CD14-positive monocyte (primary cell): Measurements from ENCODE around the gene PLD1. TPM values are rescaled to one million over a fixed set of nuclear protein-coding genes. Genes with fewer than 3 reads are reported as not detected.

Experiments used
- DNase-seq, 3 donors: peaks; one replicate each; pipeline ENCODE4 v3.0.0-alpha.2; 2011 to 2022
- H2AFZ ChIP-seq: 2 replicates; pipeline ENCODE4 v1.6.0; 2012; ENCODE audit warnings: mild to moderate bottlenecking, low read depth, low read length, inconsistent platforms; ENCODE audit not compliant: insufficient read depth, poor library complexity, severe bottlenecking
- H3K27ac ChIP-seq, 2 donors: 1 replicate in 1 of 2; 2 replicates in 1 of 2; pipeline ENCODE4 v1.5.1; 2012 to 2013; ENCODE audit warnings: low read length in 2 of 2, control low read depth in 1 of 2, inconsistent platforms in 1 of 2, low read depth in 1 of 2, mild to moderate bottlenecking in 1 of 2
- H3K27me3 ChIP-seq, 2 donors: one replicate each; pipeline versions ENCODE4 v1.6.0 to v1.6.1; 2011 to 2013; ENCODE audit warnings: low read length in 2 of 2; ENCODE audit not compliant: control insufficient read depth in 2 of 2, insufficient read depth in 2 of 2
- H3K36me3 ChIP-seq, 2 donors: replicated peaks in 1 of 2; 1 replicate in 1 of 2; 2 replicates in 1 of 2; pipeline versions ENCODE4 v1.5.1 to v1.6.1; 2012 to 2013; ENCODE audit warnings: low read length in 2 of 2, control low read depth in 1 of 2, inconsistent platforms in 1 of 2, mild to moderate bottlenecking in 1 of 2; ENCODE audit not compliant: insufficient read depth in 2 of 2, control insufficient read depth in 1 of 2
- H3K4me1 ChIP-seq, 2 donors: 1 replicate in 1 of 2; 2 replicates in 1 of 2; pipeline versions ENCODE4 v1.5.1 to v1.6.1; 2012 to 2013; ENCODE audit warnings: low read length in 2 of 2, control low read depth in 1 of 2, inconsistent platforms in 1 of 2, mild to moderate bottlenecking in 1 of 2, moderate library complexity in 1 of 2; ENCODE audit not compliant: insufficient read depth in 2 of 2, control insufficient read depth in 1 of 2
- H3K4me2 ChIP-seq: replicated peaks from 2 replicates; pipeline ENCODE3; 2012; ENCODE audit warnings: low read length, moderate library complexity, mild to moderate bottlenecking; ENCODE audit not compliant: poor library complexity, severe bottlenecking; ENCODE audit errors: extremely low read depth
- H3K4me3 ChIP-seq, 3 experiments: fragments of 200-600 bp in 1 of 3; sonication (generic) in 1 of 3; replicated peaks in 1 of 3; 1 replicate in 2 of 3; 2 replicates in 1 of 3; pipeline ENCODE4 v1.5.1; 2011 to 2013; ENCODE audit warnings: low read length in 3 of 3, mild to moderate bottlenecking in 3 of 3, control low read depth in 2 of 3, low read depth in 2 of 3, inconsistent platforms in 1 of 3, moderate library complexity in 1 of 3
- H3K79me2 ChIP-seq: 2 replicates; pipeline ENCODE4 v1.6.0; 2012; ENCODE audit warnings: mild to moderate bottlenecking, control low read depth, inconsistent platforms, low read length, moderate library complexity; ENCODE audit not compliant: insufficient read depth
- H3K9ac ChIP-seq: 2 replicates; pipeline ENCODE4 v1.6.0; 2017; ENCODE audit warnings: low read length, mild to moderate bottlenecking; ENCODE audit not compliant: insufficient read depth, poor library complexity, severe bottlenecking
- H3K9me3 ChIP-seq, 2 donors: replicated peaks in 1 of 2; 1 replicate in 1 of 2; 2 replicates in 1 of 2; pipeline versions ENCODE4 v1.5.1 to v1.6.1; 2012 to 2013; ENCODE audit warnings: low read length in 2 of 2, control low read depth in 1 of 2; ENCODE audit not compliant: control insufficient read depth in 1 of 2, insufficient read depth in 1 of 2
- H4K20me1 ChIP-seq: 2 replicates; pipeline ENCODE4 v1.6.0; 2012; ENCODE audit warnings: mild to moderate bottlenecking, low read length, control low read depth, moderate library complexity; ENCODE audit not compliant: insufficient read depth
- H3K27ac Mint-ChIP-seq, 7 donors: one replicate each; pipeline ENCODE4 v1.8.0; 2020; ENCODE audit warnings: mild to moderate bottlenecking in 7 of 7, mixed read lengths in 7 of 7, moderate library complexity in 6 of 7, inconsistent platforms in 2 of 7
- H3K27me3 Mint-ChIP-seq, 3 donors: one replicate each; pipeline ENCODE4 v1.8.0; 2021 to 2022; ENCODE audit warnings: low read depth in 3 of 3, mild to moderate bottlenecking in 3 of 3, mixed read lengths in 3 of 3, moderate library complexity in 3 of 3, inconsistent platforms in 1 of 3
- H3K36me3 Mint-ChIP-seq, 2 donors: one replicate each; pipeline ENCODE4 v1.8.0; 2020; ENCODE audit warnings: mixed read lengths in 2 of 2, inconsistent platforms in 1 of 2, mild to moderate bottlenecking in 1 of 2
- H3K4me1 Mint-ChIP-seq: one replicate; pipeline ENCODE4 v1.8.0; 2020; ENCODE audit warnings: mild to moderate bottlenecking, mixed read lengths
- H3K4me3 Mint-ChIP-seq, 2 donors: one replicate each; pipeline ENCODE4 v1.8.0; 2020; ENCODE audit warnings: mild to moderate bottlenecking in 2 of 2, mixed read lengths in 2 of 2, moderate library complexity in 1 of 2
- H3K9me3 Mint-ChIP-seq, 7 donors: one replicate each; pipeline ENCODE4 v1.8.0; 2020 to 2022; ENCODE audit warnings: mixed read lengths in 7 of 7, mild to moderate bottlenecking in 6 of 7, moderate library complexity in 6 of 7, inconsistent platforms in 2 of 7
- WGBS: methylation state at CpG from one replicate; pipeline ENCODE4 v1.1.5; 2013; ENCODE audit warnings: missing lambda C conversion rate; ENCODE audit not compliant: insufficient coverage; 5-methylcytosine and 5-hydroxymethylcytosine counted together
- intact Hi-C, 2 donors: fragments of 100-400 bp; cut with micrococcal nuclease; formaldehyde crosslinking; loops; one replicate each; pipeline versions ENCODE4 v1.15.0 to v1.15.1; 2023
- polyA plus RNA-seq, 3 donors: library from polyadenylated mRNA; depleted of rRNA in 1 of 3; unstranded in 2 of 3; stranded (reverse) in 1 of 3; fragments of 300-500 nt in 2 of 3; fragments of >200 nt in 1 of 3; fragmentation: Illumina TruSeq in 2 of 3; gene quantifications; 1 replicate in 2 of 3; 2 replicates in 1 of 3; pipeline ENCODE4 v1.2.3, GENCODE V29; 2012 to 2021
- TF ChIP-seq, protein P1 (sequence below): fragments of 200-600 bp; IDR thresholded peaks from one replicate; pipeline ENCODE4 v1.8.0; 2022; ENCODE audit warnings: antibody characterized with exemption, mild to moderate bottlenecking

Gene PLD1
- polyA plus RNA-seq, 3 donors = 5.1 to 7.9 (median 5.8) TPM

GRCh38 chr3:171586274-171586673 is 224.0 kb downstream of the PLD1 start:
- H3K36me3 Mint-ChIP-seq = no peaks in the 10 kb centered on the region
- H2AFZ ChIP-seq = no peak overlapping the region
- no peak overlapping the region for H3K4me2 ChIP-seq
- no peak overlapping the region for H3K27ac ChIP-seq
- no peak overlapping the region for H3K4me3 Mint-ChIP-seq
- DNase-seq = no peak
- no peak overlapping the region for H3K27ac Mint-ChIP-seq
- 86% methylated on average over 1 of the region's 3 CpGs for WGBS
- H3K27me3 ChIP-seq = no peaks in the 10 kb centered on the region
- no peaks in the 10 kb centered on the region for H3K4me1 ChIP-seq
- no peak overlapping the region for H3K9ac ChIP-seq
- no peak overlapping the region for H3K4me3 ChIP-seq
- H3K9me3 ChIP-seq = peaks cover 3 to 4% of the 10 kb centered on the region in 2 donors
- H4K20me1 ChIP-seq = no peaks in the 10 kb centered on the region
- H3K27me3 Mint-ChIP-seq = peaks cover 0 to 2% (median 0%) of the 10 kb centered on the region in 3 donors
- intact Hi-C loops = no loop called here
- TF ChIP-seq, protein P1, sequence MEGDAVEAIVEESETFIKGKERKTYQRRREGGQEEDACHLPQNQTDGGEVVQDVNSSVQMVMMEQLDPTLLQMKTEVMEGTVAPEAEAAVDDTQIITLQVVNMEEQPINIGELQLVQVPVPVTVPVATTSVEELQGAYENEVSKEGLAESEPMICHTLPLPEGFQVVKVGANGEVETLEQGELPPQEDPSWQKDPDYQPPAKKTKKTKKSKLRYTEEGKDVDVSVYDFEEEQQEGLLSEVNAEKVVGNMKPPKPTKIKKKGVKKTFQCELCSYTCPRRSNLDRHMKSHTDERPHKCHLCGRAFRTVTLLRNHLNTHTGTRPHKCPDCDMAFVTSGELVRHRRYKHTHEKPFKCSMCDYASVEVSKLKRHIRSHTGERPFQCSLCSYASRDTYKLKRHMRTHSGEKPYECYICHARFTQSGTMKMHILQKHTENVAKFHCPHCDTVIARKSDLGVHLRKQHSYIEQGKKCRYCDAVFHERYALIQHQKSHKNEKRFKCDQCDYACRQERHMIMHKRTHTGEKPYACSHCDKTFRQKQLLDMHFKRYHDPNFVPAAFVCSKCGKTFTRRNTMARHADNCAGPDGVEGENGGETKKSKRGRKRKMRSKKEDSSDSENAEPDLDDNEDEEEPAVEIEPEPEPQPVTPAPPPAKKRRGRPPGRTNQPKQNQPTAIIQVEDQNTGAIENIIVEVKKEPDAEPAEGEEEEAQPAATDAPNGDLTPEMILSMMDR = no peak
- H3K9me3 Mint-ChIP-seq = peaks cover 0 to 5% (median 0%) of the 10 kb centered on the region in 7 donors
- H3K36me3 ChIP-seq = no peaks in the 10 kb centered on the region
- no peaks in the 10 kb centered on the region for H3K79me2 ChIP-seq
- H3K4me1 Mint-ChIP-seq = no peaks in the 10 kb centered on the region

- no peak overlapping the region for H3K4me3 Mint-ChIP-seq
- H4K20me1 ChIP-seq = no peaks in the 10 kb centered on the region
- no peak overlapping the region for H3K27ac ChIP-seq
- no peaks in the 10 kb centered on the region for H3K27me3 ChIP-seq
- TF ChIP-seq, protein P1 = no peak
- peaks cover 0 to 5% (median 0%) of the 10 kb centered on the region in 7 donors for H3K9me3 Mint-ChIP-seq
- peaks cover 0 to 2% (median 0%) of the 10 kb centered on the region in 3 donors for H3K27me3 Mint-ChIP-seq
- no peak overlapping the region for H3K9ac ChIP-seq
- no peak overlapping the region for H3K4me2 ChIP-seq
- no peaks in the 10 kb centered on the region for H3K36me3 ChIP-seq
- H3K4me1 ChIP-seq = no peaks in the 10 kb centered on the region
- DNase-seq = no peak
- no peaks in the 10 kb centered on the region for H3K36me3 Mint-ChIP-seq
- no peak overlapping the region for H3K27ac Mint-ChIP-seq
- no peak overlapping the region for H2AFZ ChIP-seq
- no peaks in the 10 kb centered on the region for H3K4me1 Mint-ChIP-seq
- H3K9me3 ChIP-seq = peaks cover 3 to 4% of the 10 kb centered on the region in 2 donors
- no peak overlapping the region for H3K4me3 ChIP-seq
- intact Hi-C loops = no loop called here
- H3K79me2 ChIP-seq = no peaks in the 10 kb centered on the region
- 93% methylated on average over 2 of the region's 3 CpGs for WGBS
Observed at GRCh38 chr3:171585039-171585438, 225.2 kb downstream of the PLD1 start.
